Heart right ventricle (tissue), 16 donors: Measurements from ENCODE around the gene MMADHC. TPM values are rescaled to one million over a fixed set of nuclear protein-coding genes. Genes with fewer than 3 reads are reported as not detected.

Source experiments
- ATAC-seq, 8 donors: fragments of 200-7000 bp; cut with Tn5 transposase; one replicate each; pipeline ENCODE4 v1.9.1; 2020; ENCODE audit warnings: mild to moderate bottlenecking in 8 of 8, moderate library complexity in 8 of 8, moderate number of reproducible peaks in 1 of 8
- DNase-seq, 2 donors: peaks; one replicate each; pipeline ENCODE4 v3.0.0-alpha.2; 2020
- H3K27ac ChIP-seq, 10 donors: fragments of 200-600 bp; sonication (generic) in 2 of 10; one replicate each; pipeline versions ENCODE4 v1.5.0 to v1.8.0; 2020 to 2022; ENCODE audit warnings: mild to moderate bottlenecking in 3 of 10
- H3K27me3 ChIP-seq, 7 donors: fragments of 200-600 bp; one replicate each; pipeline ENCODE4 v1.8.0; 2021 to 2022; ENCODE audit warnings: mild to moderate bottlenecking in 2 of 7
- H3K36me3 ChIP-seq, 9 donors: fragments of 200-600 bp; sonication (generic) in 1 of 9; one replicate each; pipeline versions ENCODE4 v1.5.0 to v1.8.0; 2020 to 2022; ENCODE audit warnings: mild to moderate bottlenecking in 2 of 9
- H3K4me1 ChIP-seq, 9 donors: fragments of 200-600 bp; sonication (generic) in 1 of 9; one replicate each; pipeline versions ENCODE4 v1.5.0 to v1.8.0; 2020 to 2022; ENCODE audit warnings: mild to moderate bottlenecking in 4 of 9
- H3K4me3 ChIP-seq, 10 donors: fragments of 200-600 bp; sonication (generic) in 2 of 10; one replicate each; pipeline versions ENCODE4 v1.5.0 to v1.8.0; 2020 to 2022; ENCODE audit warnings: mild to moderate bottlenecking in 7 of 10, moderate library complexity in 2 of 10
- H3K9me3 ChIP-seq, 11 donors: fragments of 200-600 bp in 10 of 11; sonication (generic) in 2 of 11; one replicate each; pipeline versions ENCODE4 v1.5.0 to v1.8.0; 2013 to 2022; ENCODE audit warnings: mild to moderate bottlenecking in 2 of 11, control low read depth in 1 of 11, moderate library complexity in 1 of 11
- WGBS, 2 donors: extraction: QIAGEN DNeasy Blood & Tissue Kit; methylation state at CpG; one replicate each; pipeline ENCODE4 v1.1.7; 2013; ENCODE audit warnings: inconsistent platforms in 1 of 2; 5-methylcytosine and 5-hydroxymethylcytosine counted together
- intact Hi-C, 10 donors: fragments of 100-400 bp; cut with DNase I; formaldehyde crosslinking; loops; one replicate each; pipeline versions ENCODE4 v1.11.1 to v1.14.2; 2022
- polyA plus RNA-seq, 2 donors: library from polyadenylated mRNA; stranded (reverse); fragments of 200-250 nt; gene quantifications; one replicate each; pipeline ENCODE4 v1.2.3, GENCODE V29; 2013
- total RNA-seq, 10 donors: library from RNA; stranded (reverse); fragmentation: NEBNext Ultra II Directional in 3 of 10; extraction: Animal tissue kit (Norgen Biotek cat#: 25700) in 3 of 10; gene quantifications; one replicate each; pipeline versions ENCODE4 v1.2.1 to v1.2.4, GENCODE V29; 2021 to 2023
- TF ChIP-seq, protein P1 (sequence below), 9 donors: fragments of 200-600 bp; sonication (generic) in 2 of 9; IDR thresholded peaks; one replicate each; pipeline versions ENCODE4 v1.5.0 to v1.8.0; 2021 to 2022; ENCODE audit warnings: antibody characterized with exemption in 9 of 9, mild to moderate bottlenecking in 5 of 9, moderate library complexity in 1 of 9
- donor health status: Arrhythmogenic right ventricular cardiomyopathy.
- donor health status: ischemic (EF 13 %, LVEDD 7.1; RV severe dilation, severe dysfunction).
- donor health status: healthy with polysubstance abuse.
- donor health status: DM: no; HTN: yes; CAD: no.
- donor health status: DM: no; HTN: no; CAD: no.
- donor health status: ischemic (EF 25% LVEDD 6.9; RV normal size, moderate dysfunction).
- donor health status: ischemic (EF 25% LVEDD 5.7; RV mildly dilated, moderate dysfunction).
- donor health status: healthy.
- donor health status: DM: yes; HTN: yes; CAD: no.
- donor health status: Ischemic cardiomyopathy.
- donor health status: ischemic (EF 35%, LVEDD 5.7; RV mildly dilated, moderate dysfunction).
- donor health status: nonischemic (EF 11% LVEDD 7.7; RV severe dilation, severe dysfunction).
- donor health status: DM: yes; HTN: yes; CAD: no.
- donor health status: PGD.
- donor health status: ischemic (EF 29% LVEDD 5.4; RV normal size, mild dysfunction).
- donor health status: nonischemic (EF 23%, LVEDD 6.1; RV moderate dilation, normal function).

MMADHC gene
- total and polyA plus RNA-seq, 12 donors: 20.4 to 132 (median 124) TPM

GRCh38 chr2:149540138-149540537 is 47.4 kb downstream of the MMADHC start:
- 75 to 81% methylated on average over 5 of the region's 5 CpGs for WGBS, 2 donors
- no peak overlapping the region for H3K27ac ChIP-seq
- DNase-seq (no peak), ATAC-seq (no peak)
- H3K4me3 ChIP-seq: no peak overlapping the region
- H3K36me3 ChIP-seq: no peaks in the 10 kb centered on the region
- intact Hi-C loops: no loop called here
- no peaks in the 10 kb centered on the region for H3K4me1 ChIP-seq
- H3K9me3 ChIP-seq: no peaks in the 10 kb centered on the region
- H3K27me3 ChIP-seq: no peaks in the 10 kb centered on the region
- TF ChIP-seq, protein P1, sequence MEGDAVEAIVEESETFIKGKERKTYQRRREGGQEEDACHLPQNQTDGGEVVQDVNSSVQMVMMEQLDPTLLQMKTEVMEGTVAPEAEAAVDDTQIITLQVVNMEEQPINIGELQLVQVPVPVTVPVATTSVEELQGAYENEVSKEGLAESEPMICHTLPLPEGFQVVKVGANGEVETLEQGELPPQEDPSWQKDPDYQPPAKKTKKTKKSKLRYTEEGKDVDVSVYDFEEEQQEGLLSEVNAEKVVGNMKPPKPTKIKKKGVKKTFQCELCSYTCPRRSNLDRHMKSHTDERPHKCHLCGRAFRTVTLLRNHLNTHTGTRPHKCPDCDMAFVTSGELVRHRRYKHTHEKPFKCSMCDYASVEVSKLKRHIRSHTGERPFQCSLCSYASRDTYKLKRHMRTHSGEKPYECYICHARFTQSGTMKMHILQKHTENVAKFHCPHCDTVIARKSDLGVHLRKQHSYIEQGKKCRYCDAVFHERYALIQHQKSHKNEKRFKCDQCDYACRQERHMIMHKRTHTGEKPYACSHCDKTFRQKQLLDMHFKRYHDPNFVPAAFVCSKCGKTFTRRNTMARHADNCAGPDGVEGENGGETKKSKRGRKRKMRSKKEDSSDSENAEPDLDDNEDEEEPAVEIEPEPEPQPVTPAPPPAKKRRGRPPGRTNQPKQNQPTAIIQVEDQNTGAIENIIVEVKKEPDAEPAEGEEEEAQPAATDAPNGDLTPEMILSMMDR (IDR thresholded peaks at IDR 0.05): no peak

DNA sequence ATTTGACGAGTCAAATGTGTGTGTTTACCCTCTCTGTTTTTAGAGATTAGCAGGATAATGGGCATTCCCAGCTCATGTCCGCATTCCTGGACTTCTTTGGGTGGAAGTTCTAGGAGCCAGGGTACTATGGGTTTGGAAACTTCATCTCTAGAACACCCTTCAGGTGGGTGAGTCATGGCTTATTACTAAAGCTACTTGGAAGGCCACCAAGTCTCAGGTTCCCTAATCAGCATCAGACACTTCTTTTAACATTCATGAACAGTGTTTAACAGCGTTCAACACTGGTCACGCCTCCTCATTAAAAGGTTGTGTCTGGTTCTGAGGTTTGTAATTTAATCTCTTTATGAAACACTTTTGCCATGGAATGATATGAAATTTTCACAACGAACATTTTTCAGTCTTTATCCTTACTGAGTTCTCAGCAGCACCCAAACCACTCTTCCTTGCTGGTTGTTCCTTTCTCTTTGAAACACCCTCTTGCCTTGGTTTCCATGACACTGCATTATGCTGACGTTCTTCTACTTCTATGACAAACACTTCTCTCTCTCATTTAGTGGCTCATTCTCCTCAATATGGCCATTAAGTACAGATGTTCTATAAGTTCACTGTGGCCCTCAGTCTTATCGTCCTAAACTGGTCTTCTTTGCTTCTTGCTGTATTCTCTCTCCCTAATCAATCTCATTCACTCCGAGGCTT is 49.3 kb downstream of the MMADHC start:
- Histone ChIP-seq H3K36me3 (no peaks in the 10 kb centered on the region), H3K27me3 (no peaks in the 10 kb centered on the region), H3K4me3 (no peak overlapping the region), H3K4me1 (no peaks in the 10 kb centered on the region), H3K9me3 (no peaks in the 10 kb centered on the region), H3K27ac (no peak overlapping the region)
- DNase-seq (no peak), ATAC-seq (no peak)
- WGBS, 2 donors: 71 to 76% methylated on average over 8 of the region's 8 CpGs
- intact Hi-C loops: no loop called here
- TF ChIP-seq, protein P1 (IDR thresholded peaks at IDR 0.05): no peak

GRCh38 chr2:149537092-149537726 is 50.4 kb downstream of the MMADHC start:
- no peaks in the 10 kb centered on the region for H3K4me1 ChIP-seq
- H3K27ac ChIP-seq: no peak overlapping the region
- TF ChIP-seq, protein P1 (IDR thresholded peaks at IDR 0.05): no peak
- DNase-seq (no peak), ATAC-seq (no peak)
- H3K4me3 ChIP-seq: no peak overlapping the region
- intact Hi-C loops: no loop called here
- peaks cover 0 to 5% (median 0%) of the 10 kb centered on the region in 7 donors for H3K27me3 ChIP-seq
- H3K36me3 ChIP-seq: no peaks in the 10 kb centered on the region
- WGBS, 2 donors: 0 to 36% methylated on average over 1 of the region's 1 CpG
- no peaks in the 10 kb centered on the region for H3K9me3 ChIP-seq

- ATAC-seq (no peak), DNase-seq (no peak)
- no peaks in the 10 kb centered on the region for H3K36me3 ChIP-seq
- H3K9me3 ChIP-seq: no peaks in the 10 kb centered on the region
- TF ChIP-seq, protein P1 (IDR thresholded peaks at IDR 0.05): no peak
- no peak overlapping the region for H3K27ac ChIP-seq
- H3K4me3 ChIP-seq: no peak overlapping the region
- no peaks in the 10 kb centered on the region for H3K4me1 ChIP-seq
- intact Hi-C loops: no loop called here
- H3K27me3 ChIP-seq: peaks cover 0 to 5% (median 0%) of the 10 kb centered on the region in 7 donors
These were observed 50.9 kb downstream of the MMADHC start for GRCh38 chr2:149536649-149537048.
